Measurements from ENCODE around the gene PTPRN2.
"Not testable (repeated sequence)": the region's sequence is repeated elsewhere in the genome, so short reads cannot be mapped to it uniquely, and the experiment has no call there.

PTPRN2 gene

DNA sequence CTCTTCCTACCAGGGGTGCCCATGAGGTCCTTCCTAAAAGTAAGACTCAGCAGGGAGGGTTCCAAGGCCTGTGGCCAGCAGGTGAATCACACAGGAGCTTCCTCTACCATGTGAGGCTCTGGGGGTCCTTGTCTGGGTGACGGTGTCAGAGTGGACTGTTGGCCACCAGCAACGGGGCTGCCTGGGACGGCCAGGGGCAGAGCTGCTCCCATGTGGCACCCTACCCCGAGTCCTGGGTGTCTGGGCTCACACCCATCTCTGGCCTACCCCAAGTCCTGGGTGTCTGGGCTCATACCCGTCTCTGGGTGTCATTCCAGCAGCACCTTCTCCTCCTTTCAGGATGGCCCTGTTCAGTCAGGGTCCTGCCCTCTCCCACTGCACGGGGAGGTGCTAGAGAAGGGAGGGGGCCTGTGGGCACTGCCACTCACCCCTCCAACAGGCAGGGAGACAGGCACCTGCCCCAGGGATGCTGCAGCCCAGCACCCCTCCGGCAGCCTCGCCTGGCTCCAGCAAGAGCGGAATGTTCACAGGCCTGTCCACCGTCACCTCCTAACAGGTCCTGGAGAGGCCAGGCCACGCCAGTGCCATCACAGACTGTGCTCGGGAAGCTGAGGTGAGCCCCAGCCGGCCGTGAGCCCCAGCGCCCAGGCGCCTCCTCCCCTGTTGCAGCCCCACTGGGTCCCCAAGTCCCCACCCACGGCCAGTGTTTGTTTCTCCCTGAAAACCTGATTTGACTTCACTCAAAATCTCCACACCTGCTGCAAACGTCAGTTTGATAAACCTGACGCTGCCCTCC is 143.7 kb downstream of the PTPRN2 start:
- no peak for DNase-seq (ENCODE audit: low spot score)

DNA sequence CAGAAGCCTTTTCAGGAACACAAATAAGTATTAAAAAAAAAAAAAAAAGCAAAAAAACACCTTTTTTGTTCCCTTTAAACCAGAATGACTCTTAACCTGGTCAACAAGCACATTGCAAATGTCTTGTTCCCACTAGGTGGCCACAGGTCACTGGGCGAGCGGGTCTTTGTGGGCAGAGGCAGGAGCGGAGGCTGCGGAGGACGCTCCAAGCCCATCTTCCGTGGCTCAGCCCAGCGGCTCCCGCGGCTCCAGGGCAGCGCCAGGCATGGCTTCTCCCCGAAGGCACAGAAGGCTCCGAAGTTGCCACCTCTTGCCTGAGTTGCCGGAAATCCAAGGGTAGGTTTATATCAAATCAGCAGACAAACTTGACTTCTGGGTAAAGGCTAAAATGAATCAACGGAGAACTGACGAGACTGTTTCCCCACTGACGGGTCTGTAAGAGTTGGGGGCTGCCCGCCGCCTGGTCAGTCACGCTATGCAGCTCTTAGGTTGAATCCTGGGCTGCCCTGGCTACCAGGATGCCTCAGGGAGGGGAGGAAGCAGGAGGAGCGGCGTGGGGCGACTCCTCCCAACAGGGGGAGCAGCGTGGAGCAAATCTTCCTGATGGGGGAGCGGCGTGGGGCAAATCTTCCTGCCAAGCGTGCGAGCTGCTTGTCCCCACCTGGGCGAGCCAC is 144.5 kb downstream of the PTPRN2 start:
- no peak for DNase-seq (ENCODE audit: low spot score)

DNA sequence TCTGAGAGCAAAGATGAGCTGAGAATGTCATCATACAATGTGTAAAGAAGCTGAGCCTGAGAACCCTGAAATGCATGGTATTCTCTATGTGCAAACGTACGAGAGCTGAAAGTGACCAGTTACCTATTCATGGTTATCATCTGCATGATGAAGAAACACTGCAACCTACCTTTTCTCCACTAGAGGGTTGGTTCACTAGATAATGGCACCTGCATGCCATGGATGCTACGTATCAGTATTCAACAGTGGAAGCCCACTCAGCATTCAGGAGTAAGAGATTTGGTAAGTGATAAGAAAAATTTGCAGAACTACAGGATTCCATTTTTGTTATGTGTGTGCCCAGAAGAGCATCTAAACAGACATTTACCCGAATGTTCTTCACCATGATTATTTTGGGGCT is 145.4 kb downstream of the PTPRN2 start:
- no peak for DNase-seq (ENCODE audit: low spot score)

DNA sequence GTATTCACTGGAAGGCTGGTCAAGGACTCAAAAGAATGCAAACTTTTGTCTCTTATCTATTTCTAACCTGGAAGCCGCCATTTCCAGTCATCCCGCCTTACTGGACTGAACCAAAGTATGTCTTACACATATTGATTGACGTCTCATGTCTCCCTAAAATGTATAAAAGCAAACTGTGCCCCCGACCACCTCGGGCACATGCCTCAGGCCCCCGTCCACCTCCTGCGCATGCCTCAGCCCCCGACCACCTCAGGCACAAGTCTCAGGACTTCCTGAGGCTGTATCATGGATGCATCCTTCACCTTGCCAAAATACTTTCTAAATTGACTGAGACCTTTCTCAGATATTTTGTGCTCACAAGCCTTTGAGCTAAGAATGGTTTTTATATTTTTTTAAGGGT is 148.6 kb downstream of the PTPRN2 start:
- DNase-seq (ENCODE audit: low spot score), result no peak

DNA sequence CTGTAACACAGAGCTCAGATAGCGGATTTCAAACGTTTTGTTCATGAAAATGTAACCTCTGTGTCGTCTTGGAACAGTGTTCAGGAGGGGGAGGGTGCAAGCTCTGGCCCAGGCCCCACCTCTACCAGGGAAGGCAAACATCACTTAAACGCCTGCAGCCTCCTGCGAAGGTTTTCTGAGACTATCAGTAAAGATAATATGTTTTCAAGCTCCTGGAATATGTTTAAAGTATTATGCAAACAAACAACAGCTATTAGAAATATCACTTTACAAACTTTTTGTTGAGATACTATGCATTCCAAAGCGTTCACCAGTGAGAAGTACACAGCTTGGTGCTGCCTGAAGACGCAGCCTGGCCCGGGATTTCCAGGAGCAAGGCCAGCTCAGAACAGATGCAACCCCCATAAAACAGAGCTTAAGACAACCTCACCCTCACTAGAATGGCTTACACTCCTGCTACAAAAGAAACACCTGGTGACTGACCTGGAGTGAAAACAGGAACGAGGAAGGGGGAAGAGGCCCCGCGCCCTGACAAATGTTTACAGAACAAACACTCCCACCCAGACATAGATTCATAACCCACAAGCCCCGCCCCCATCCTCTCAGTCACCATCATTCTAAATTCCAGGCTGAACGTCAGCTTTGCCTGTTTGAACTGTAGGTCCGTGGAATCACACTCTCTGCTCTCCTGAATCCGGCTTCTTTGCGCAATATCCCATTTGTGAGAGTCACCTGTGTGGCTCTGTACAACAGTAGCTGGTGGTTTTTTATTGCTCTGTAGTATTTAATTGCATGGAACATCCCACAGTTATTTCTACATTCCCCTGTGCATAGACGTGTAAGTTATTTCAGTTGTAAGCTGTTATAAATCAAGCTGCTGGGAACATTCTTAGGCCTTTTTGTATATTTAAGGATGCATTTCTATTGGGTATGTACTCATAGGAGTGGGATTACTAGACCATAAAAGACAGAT is 155.0 kb downstream of the PTPRN2 start:
- DNase-seq (ENCODE audit: low spot score), result no peak

DNA sequence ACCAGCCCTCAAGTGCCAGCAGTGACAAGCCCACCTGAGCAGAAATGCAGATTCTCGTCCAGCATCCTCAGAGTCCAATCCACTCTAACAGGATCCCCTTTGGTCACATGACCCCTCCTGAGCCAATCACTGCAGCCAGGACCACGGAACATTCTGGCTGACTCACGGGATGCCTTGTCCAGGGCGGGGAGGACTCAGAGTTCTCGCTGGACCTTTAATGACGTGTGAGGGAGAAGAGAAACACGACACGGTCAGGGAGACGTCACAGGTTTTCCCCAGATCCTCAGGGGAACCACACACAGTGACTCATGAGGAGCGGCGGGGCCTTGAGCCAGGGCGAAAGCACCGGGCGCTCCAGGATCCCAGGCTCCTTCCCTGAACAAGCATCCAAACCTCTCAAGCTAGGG is 155.7 kb downstream of the PTPRN2 start:
- DNase-seq (ENCODE audit: low spot score), result no peak

DNA sequence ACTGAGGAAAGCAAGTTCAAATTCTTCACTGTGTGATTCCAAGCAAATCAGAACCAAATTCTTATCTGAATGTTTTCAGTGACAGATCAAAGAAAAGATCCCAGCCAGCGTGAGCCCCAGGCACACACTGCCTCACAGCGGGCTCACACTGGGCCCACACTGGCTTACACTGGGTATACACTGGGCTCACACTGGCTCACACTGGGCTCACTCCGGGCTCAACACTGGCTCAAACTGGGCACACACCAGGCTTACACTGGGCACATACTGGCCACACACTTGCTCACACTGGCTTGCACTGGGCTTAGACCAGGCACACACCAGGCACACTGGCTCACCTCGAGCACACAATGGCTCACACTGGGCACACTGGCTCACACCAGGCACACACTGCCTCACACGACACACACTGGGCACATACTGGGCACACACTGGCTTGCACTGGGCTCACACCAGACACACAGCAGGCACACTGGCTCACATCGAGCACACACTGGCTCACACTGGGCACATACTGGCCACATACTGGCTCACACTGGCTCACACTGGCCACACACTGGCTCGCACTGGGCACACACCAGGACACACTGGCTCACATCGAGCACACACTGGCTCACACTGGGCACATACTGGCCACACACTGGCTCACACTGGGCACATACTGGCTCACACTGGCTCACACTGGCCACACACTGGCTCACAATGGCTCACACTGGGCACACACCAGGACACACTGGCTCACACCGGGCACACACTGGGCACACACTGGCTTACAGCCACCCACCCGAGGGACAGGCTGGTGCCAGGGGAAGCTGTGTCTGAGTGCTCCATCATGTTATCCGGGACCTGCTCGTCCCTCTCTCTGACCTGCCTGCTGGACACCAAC is 156.3 kb downstream of the PTPRN2 start:
- no peak for DNase-seq (ENCODE audit: low spot score)

DNA sequence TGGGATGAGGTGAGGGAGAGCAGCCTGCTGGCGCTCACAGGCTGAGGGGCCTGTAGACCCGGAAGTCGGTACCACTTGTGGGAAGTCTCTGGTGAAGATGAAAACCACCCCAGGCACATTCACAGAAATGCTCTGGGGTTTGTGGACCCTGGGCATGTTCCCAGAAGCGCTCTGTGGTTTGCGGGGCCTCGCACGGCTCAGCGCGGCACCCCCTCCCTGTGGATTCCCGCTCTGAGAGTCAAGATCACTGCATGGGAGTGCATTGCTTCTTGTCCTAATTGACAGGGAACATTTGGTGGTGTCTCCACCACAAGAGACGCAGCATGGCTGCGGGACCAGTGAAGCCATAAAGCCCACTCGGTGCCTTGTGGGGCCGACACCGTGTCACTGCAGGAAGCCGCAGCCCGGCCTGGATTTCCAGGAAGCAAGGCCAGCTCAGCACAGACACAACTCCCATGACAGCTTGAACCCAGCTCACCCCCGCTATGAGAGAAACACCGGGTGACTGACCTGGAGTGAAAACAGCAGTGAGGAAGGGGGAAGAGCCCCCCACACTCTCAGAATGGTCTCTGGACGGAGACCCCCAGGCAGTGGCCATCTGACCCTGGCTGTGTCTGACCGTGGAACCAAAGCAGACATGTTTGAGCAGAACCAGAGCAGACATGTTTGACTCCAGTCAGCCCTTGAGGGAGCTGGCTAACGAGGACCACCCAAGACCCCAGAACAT is 157.2 kb downstream of the PTPRN2 start:
- DNase-seq (ENCODE audit: low spot score), result no peak

DNA sequence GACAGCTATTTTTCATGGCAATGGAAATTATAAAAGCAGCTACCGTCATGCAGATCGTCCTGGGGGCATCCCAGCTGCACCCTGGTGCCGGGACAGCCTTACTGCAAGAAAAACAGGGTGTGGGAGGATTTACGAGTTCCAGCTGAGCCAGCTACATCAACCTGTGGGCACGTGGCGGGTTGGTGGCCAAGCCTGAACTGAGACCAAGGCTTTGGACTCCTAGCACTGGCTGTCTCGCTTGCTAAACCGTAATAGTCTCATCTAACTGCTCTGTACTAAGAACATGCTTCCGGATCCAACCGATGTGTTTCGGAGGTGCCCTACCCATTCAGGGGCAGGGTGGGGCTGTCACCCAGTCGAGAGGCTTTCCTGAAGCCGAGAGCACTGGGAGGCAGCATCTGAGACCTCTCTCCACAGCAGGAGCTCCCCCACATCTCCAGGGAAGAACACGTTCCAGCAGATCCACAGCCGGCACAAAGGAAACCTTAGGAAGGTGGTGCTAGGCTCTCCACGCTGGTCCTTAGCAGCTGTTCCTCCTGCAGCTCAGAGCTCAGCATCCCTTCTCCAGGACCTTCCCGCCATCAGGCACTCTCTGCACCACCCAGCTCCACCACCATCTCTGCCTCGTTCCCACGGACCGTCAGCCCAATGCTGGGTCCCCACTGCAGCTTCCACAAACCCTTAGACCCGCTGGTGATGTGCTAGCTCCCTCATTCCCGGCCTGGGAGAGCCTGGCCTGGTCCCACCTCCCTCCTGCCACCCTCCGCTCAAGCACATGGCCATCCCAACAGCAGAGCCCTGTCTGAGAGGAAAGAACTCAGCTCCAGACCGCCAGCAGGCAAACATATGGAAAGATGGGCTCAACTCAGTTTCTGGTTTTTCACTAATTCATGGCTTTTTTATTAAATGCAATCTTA is 158.5 kb downstream of the PTPRN2 start:
- no peak for DNase-seq (ENCODE audit: low spot score)

DNA sequence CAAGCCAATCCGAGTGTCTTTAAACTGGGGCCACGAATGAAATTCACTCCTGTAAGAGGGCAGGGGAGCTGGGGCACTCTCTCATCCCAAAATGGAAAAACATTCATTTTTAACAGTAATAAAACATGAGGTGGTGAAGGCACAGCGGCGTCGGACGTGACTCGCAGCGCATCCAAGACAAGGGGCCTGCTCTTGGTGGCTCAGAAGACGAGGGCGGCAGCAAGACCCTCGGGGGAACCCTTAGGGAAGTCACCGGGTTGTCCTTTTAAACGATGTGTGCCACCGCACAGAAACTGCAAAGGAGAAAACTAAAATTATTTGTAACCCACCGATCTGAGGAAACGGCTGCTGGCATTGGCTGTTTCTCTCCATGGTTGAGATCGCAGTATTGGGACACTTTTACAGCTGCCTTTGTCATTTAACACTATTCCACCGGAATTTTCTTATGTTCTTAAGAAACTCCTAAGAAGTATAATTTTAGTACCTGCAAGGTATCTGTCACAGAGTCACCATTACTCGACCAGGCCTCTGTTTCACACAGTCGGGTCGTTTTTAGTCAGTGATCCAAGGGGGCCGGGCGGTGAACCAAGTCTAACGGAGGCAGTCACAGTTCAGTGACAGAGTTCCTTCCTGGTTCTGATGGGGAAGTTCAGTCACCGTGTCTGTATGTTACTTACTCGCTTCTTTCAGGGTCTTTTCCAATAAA is 159.3 kb downstream of the PTPRN2 start:
- DNase-seq (ENCODE audit: low spot score), result no peak

DNA sequence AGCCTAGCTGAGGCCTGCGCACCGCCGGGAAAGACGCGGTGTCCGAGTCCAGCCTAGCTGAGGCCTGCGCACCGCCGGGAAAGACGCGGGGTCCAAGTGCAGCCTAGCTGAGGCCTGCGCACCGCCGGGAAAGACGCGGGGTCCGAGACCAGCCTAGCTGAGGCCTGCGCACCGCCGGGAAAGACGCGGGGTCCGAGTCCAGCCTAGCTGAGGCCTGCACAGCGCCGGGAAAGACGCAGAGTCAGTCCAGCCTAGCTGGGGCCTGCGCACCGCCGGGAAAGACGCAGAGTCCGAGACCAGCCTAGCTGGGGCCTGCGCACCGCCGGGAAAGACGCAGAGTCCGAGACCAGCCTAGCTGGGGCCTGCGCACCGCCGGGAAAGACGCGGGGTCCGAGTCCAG is 161.9 kb downstream of the PTPRN2 start:
- DNase-seq (ENCODE audit: low spot score), result not testable (repeated sequence)

DNA sequence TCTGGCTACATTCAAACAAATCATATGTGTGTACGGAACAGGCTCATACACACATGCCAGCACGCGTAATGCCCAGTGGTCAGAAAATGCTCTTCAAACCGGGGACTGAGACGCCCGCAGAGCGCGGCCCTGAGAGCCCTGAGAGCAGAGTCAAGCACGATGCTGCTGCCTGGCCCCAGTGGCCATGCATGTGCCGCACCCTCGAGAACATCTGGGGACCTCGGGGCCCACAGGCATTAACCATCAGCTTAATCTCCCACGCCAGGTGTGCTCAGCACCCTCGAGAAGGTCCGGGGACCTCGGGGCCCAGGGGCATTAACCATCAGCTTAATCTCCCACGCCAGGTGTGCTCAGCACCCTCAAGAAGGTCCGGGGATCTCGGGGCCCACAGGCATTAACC is 163.1 kb downstream of the PTPRN2 start:
- no peak for DNase-seq (ENCODE audit: low spot score)

DNA sequence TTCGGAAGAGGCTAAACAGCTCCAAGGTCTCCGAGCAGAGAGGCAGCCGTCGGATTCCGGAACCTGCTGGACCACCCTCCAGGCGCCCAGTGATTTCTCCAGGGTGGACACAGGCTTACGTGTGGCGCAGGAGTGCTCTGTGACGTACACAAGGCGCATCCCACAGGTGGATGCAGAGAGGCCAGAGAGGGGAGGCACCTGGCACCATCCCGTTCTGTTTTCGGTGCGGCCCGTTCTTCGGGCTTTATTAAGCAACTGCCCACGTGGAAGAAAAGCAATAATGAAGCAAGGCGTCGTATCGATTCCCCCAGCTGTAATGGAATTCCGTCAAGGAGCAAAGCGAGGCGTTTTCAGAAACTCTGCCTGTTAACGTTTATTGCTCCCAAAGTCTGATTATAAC is 163.6 kb downstream of the PTPRN2 start:
- DNase-seq (ENCODE audit: low spot score), result no peak

DNA sequence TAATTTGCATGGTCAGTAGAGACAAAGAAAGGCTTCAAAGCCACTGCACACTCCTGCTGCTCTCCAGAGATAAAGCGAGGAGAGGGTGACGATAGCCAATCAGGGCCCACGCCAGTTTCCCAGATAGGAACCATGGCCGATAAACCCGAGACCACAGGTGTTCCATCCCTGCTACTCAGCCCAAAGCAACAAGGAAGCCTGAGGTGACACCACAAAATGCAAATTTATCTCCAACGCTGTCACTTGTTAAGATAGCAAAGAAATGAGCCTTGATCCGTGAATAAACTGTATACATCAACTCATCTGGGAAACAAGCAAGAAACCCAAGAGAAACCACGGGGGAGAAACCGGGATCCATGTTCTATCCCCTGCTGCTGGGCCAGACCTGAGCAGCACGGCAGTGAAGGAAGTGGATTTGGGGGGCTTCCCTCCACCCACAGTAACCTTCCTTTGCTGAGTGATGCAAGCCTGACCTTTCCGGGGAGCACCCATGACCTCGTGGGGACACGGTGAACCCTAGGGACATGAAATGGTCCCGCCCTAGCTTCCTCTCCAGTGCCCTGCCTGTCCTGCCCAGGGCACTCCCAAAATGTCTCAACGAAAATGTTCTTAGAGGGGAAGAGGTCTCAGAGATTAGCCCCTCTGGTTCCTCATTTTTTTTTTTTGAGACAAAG is 164.6 kb downstream of the PTPRN2 start:
- no peak for DNase-seq (ENCODE audit: low spot score)

DNA sequence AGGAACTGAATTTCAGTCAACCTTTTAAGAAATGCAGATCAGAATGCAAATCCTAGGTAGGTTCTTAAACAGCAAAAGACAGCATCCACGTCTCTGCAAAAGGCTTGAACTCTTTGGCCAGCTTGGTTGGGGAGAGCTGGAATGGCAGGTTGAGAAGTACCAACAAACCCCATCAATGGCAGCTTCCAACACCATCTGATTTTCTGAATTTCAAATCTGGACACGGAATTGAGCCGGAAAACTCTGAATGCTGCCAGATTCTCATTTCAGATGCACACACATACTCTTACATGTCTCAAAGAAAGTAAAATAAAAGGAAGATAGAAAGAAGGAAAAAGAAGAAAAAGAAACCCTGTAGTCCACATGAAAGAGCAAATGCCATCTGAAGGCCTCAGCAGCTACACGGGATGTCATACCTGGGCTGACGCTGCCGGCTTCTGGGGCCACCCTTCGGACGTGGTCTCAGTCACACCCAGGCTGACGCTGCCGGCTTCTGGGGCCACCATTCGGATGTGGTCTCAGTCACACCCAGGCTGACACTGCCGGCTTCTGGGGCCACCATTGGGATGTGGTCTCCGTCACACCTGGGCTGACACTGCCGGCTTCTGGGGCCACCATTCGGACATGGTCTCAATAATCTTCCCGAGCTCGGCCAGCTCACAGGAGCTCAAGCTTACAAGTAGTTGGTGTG is 165.3 kb downstream of the PTPRN2 start:
- DNase-seq (ENCODE audit: low spot score), result no peak

DNA sequence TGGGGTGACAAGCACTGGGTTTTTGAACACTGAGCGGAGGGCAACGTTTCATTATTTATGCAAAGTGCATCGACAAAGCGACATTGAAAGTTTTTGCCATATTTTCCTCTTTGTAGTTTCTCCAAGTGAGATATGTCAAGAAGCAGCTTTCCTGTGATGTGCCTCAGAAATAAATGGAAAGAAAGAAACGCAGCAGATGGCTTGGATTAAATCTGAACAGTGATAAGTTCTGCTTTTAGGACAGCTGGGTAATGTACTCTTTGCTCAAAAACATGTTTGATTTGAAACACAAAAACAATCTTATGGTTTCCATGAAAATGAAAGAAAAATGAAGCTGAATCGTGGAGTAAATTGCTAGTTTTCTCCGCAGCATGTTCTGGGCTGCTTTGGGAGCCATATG is 166.3 kb downstream of the PTPRN2 start:
- no peak for DNase-seq (ENCODE audit: low spot score)

DNA sequence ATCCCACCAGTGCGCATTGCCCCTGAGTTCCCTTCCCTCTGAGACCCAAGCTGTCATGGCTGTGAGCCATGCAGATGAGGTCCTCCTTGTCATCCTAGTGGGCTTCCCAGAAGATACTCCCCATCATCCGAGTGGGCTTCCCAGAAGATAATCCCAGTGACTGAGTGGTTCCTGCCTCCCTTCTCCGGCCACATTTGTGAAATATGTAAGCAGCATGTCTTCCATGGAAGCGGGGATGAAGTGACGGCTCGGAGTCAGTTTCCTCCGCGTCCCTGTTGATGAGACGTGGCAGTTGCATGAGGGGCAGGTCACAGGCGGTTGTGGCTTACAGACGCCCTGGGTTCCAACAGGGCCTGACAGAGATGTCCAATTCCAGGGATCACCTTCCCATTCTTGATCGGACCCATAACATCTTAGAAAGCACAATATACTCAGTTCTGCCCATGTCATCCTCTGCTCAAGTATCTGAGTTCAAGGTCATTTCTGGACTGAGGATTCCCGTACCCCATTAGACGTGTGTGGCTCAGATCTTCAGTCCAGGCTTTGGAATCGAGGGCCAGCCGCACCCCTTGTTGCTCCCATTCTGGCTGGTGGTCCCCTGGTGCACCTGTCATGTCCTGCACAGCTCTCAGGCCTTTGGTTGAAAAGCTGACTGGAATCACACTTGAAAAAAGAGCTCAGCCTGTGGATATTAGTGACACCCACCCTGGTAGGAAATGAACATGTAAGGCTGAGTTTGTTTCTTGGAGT is 166.9 kb downstream of the PTPRN2 start:
- no peak for DNase-seq (ENCODE audit: low spot score)
